ENCODE measurements around the gene CSHL1.
"Not testable (repeated sequence)": the region's sequence is repeated elsewhere in the genome, so short reads cannot be mapped to it uniquely, and the experiment has no call there.

- not testable (repeated sequence) for TF ChIP-seq CTCF (IDR thresholded peaks at IDR 0.05; ENCODE audit: low read depth, low read length); EZH2phosphoT487 (IDR thresholded peaks at IDR 0.05; ENCODE audit: low read depth)
These were observed 18.6 kb downstream of the CSHL1 start for GRCh38 chr17:63892316-63893037.

All from OCI-LY3 (cell line).